Activated CD4-positive, CD25-positive, alpha-beta regulatory T cell treated with anti-CD3 and anti-CD28 coated beads, Interleukin-2, amount 50 U/mL, for 16 hours (primary cell): Measurements from ENCODE around the gene LIN7B.
"Not testable (repeated sequence)": the region's sequence is repeated elsewhere in the genome, so short reads cannot be mapped to it uniquely, and the experiment has no call there.

Experiments
- DNase-seq: peaks from one replicate; pipeline ENCODE4 v3.0.0-alpha.2; 2020; ENCODE audit warnings: low read depth, low spot score

The LIN7B gene

GRCh38 chr19:49142866-49143335 lies 28.7 kb downstream of the LIN7B start:
- DNase-seq, result no peak

- DNase-seq, result peak; percentile 66
These were observed 31.6 kb downstream of the LIN7B start for GRCh38 chr19:49145573-49146407.

GRCh38 chr19:49146408-49146770 lies 32.2 kb downstream of the LIN7B start:
- DNase-seq, result not testable (repeated sequence)

GRCh38 chr19:49148044-49148682 lies 34.0 kb downstream of the LIN7B start:
- no peak for DNase-seq

- DNase-seq, result peak; percentile 62
These were observed 34.8 kb downstream of the LIN7B start for GRCh38 chr19:49148784-49149651.

- no peak for DNase-seq
These were observed 35.5 kb downstream of the LIN7B start for GRCh38 chr19:49149652-49150105.

- DNase-seq, result no peak
These were observed 36.2 kb downstream of the LIN7B start for GRCh38 chr19:49150106-49150943.

GRCh38 chr19:49150944-49151243 lies 36.7 kb downstream of the LIN7B start:
- no peak for DNase-seq

GRCh38 chr19:49151267-49152118 lies 37.3 kb downstream of the LIN7B start:
- DNase-seq, result no peak

- DNase-seq, result no peak
These were observed 38.0 kb downstream of the LIN7B start for GRCh38 chr19:49152119-49152550.

- no peak for DNase-seq
These were observed 39.1 kb downstream of the LIN7B start for GRCh38 chr19:49153167-49153809.

- DNase-seq, result no peak
These were observed 40.1 kb downstream of the LIN7B start for GRCh38 chr19:49154279-49154678.

GRCh38 chr19:49155005-49155819 lies 41.0 kb downstream of the LIN7B start, which contains the start of gene HRC:
Gene HRC, minus strand, starts transcription at chr19:49155396. Its CDS starts 159 bp downstream, at chr19:49155237.
- no peak for DNase-seq

GRCh38 chr19:49155820-49156346 lies 41.7 kb downstream of the LIN7B start:
- no peak for DNase-seq

- DNase-seq, result no peak
These were observed 43.5 kb downstream of the LIN7B start, which contains the start of gene TRPM4 for GRCh38 chr19:49157445-49158224. Gene TRPM4, plus strand, starts transcription at chr19:49157792. Its CDS starts 75 bp downstream, at chr19:49157867.

GRCh38 chr19:49160450-49161189 lies 46.5 kb downstream of the LIN7B start:
- no peak for DNase-seq

GRCh38 chr19:49161987-49162386 lies 47.8 kb downstream of the LIN7B start:
- DNase-seq, result no peak
